Mesenteric fat pad (tissue), 1 donor: Measurements from ENCODE around the gene PA2G4. TPM values are rescaled to one million over a fixed set of nuclear protein-coding genes. Genes with fewer than 3 reads are reported as not detected.
A peak's percentile ranks its signal among the peaks of the same experiment; 100 is the strongest.
"Not testable (repeated sequence)": the region's sequence is repeated elsewhere in the genome, so short reads cannot be mapped to it uniquely, and the experiment has no call there.

ENCODE experiments used
- DNase-seq: peaks from one replicate; pipeline ENCODE4 v3.0.0-alpha.2; 2020; ENCODE audit warnings: low spot score
- total RNA-seq: library from RNA; stranded (reverse); fragmentation: NEBNext Ultra II Directional; extraction: Animal tissue kit (Norgen Biotek cat#: 25700); gene quantifications from one replicate; pipeline ENCODE4 v1.2.1, GENCODE V29; 2021
- donor health status: DM: yes; HTN: yes; CAD: no.

PA2G4 gene
- total RNA-seq, 1 donor from 2014 or later = 99.5 TPM

- no peak for DNase-seq
Observed at GRCh38 chr12:56098592-56098991, 5.8 kb upstream of the PA2G4 start.

GRCh38 chr12:56099787-56100186 lies 4.6 kb upstream of the PA2G4 start:
- DNase-seq = no peak

- DNase-seq = no peak
Observed at GRCh38 chr12:56101045-56101444, 3.3 kb upstream of the PA2G4 start.

GRCh38 chr12:56102683-56103065 lies 1.7 kb upstream of the PA2G4 start:
- DNase-seq = no peak

- DNase-seq = no peak
Observed at GRCh38 chr12:56103066-56103711, 1.2 kb upstream of the PA2G4 start.

- no peak for DNase-seq
Observed at GRCh38 chr12:56103823-56104108, 593 bp upstream of the PA2G4 start.

GRCh38 chr12:56104815-56105608 lies 653 bp downstream of the PA2G4 start:
- DNase-seq = no peak

GRCh38 chr12:56105609-56105902 lies 1.2 kb downstream of the PA2G4 start:
- no peak for DNase-seq

- no peak for DNase-seq
Observed at GRCh38 chr12:56107242-56107641, 2.9 kb downstream of the PA2G4 start.

GRCh38 chr12:56110571-56110970 lies 6.2 kb downstream of the PA2G4 start:
- DNase-seq = no peak

- no peak for DNase-seq
Observed at GRCh38 chr12:56114084-56114483, 9.7 kb downstream of the PA2G4 start.

GRCh38 chr12:56115329-56115728 lies 11.0 kb downstream of the PA2G4 start:
- no peak for DNase-seq

- peak; percentile 96 for DNase-seq
Observed at GRCh38 chr12:56116267-56117081, 12.1 kb downstream of the PA2G4 start, which contains the start of gene RPL41. TSS of gene RPL41 (plus strand) at chr12:56116633.

GRCh38 chr12:56117082-56117706 lies 12.8 kb downstream of the PA2G4 start:
- not testable (repeated sequence) for DNase-seq

- DNase-seq = peak; percentile 98
Observed at GRCh38 chr12:56117778-56118687, 13.7 kb downstream of the PA2G4 start, which contains the start of gene ZC3H10. TSS of gene ZC3H10 (plus strand) at chr12:56118266. CDS start at chr12:56120563, 2,297 bp downstream.

GRCh38 chr12:56118688-56119357 lies 14.5 kb downstream of the PA2G4 start:
- no peak for DNase-seq

GRCh38 chr12:56119361-56119796 lies 15.0 kb downstream of the PA2G4 start:
- no peak for DNase-seq

- no peak for DNase-seq
Observed at GRCh38 chr12:56120158-56120846, 15.9 kb downstream of the PA2G4 start.

GRCh38 chr12:56121204-56121870 lies 17.0 kb downstream of the PA2G4 start:
- no peak for DNase-seq
